NCI-H748 (cell line): Measurements from ENCODE around the gene ICE2.
A peak's percentile ranks its signal among the peaks of the same experiment; 100 is the strongest.

Experiments used
- DNase-seq: peaks from one replicate; lab custom pipeline; 2025; ENCODE audit not compliant: unreplicated experiment; lab: John Stamatoyannopoulos, UW

Gene ICE2

GRCh38 chr15:60507596-60508424, 28.9 kb upstream of the ICE2 start:
- peak; percentile 32 for DNase-seq

GRCh38 chr15:60496853-60497252, 17.9 kb upstream of the ICE2 start:
- DNase-seq: no peak

- DNase-seq: no peak
Observed at GRCh38 chr15:60494108-60494507, 15.2 kb upstream of the ICE2 start.

- DNase-seq: no peak
Observed at GRCh38 chr15:60493166-60493565, 14.2 kb upstream of the ICE2 start.

- DNase-seq: no peak
Observed at GRCh38 chr15:60486742-60487141, 7.8 kb upstream of the ICE2 start.

- no peak for DNase-seq
Observed at GRCh38 chr15:60485365-60486055, 6.6 kb upstream of the ICE2 start.

GRCh38 chr15:60483042-60483441, 4.1 kb upstream of the ICE2 start:
- no peak for DNase-seq

- DNase-seq: no peak
Observed at GRCh38 chr15:60480888-60481287, 1.9 kb upstream of the ICE2 start.

- no peak for DNase-seq
Observed at GRCh38 chr15:60480149-60480548, 1.2 kb upstream of the ICE2 start.

- DNase-seq: no peak
Observed at GRCh38 chr15:60479361-60480110, 594 bp upstream of the ICE2 start.

GRCh38 chr15:60477916-60478565, 901 bp downstream of the ICE2 start:
- DNase-seq: peak; percentile 30

- no peak for DNase-seq
Observed at GRCh38 chr15:60477164-60477563, 1.8 kb downstream of the ICE2 start.

GRCh38 chr15:60476713-60477112, 2.2 kb downstream of the ICE2 start:
- DNase-seq: no peak

GRCh38 chr15:60473135-60473534, 5.8 kb downstream of the ICE2 start:
- no peak for DNase-seq

GRCh38 chr15:60471314-60471713, 7.6 kb downstream of the ICE2 start:
- DNase-seq: no peak

- no peak for DNase-seq
Observed at GRCh38 chr15:60469893-60470641, 8.9 kb downstream of the ICE2 start.

- DNase-seq: no peak
Observed at GRCh38 chr15:60464836-60465630, 13.9 kb downstream of the ICE2 start.

GRCh38 chr15:60462027-60462426, 16.9 kb downstream of the ICE2 start:
- DNase-seq: no peak

GRCh38 chr15:60460931-60461330, 18.0 kb downstream of the ICE2 start:
- DNase-seq: no peak

GRCh38 chr15:60458721-60459120, 20.2 kb downstream of the ICE2 start:
- DNase-seq: no peak
